ENCODE measurements around the gene SH3BP5.

Gene SH3BP5

DNA sequence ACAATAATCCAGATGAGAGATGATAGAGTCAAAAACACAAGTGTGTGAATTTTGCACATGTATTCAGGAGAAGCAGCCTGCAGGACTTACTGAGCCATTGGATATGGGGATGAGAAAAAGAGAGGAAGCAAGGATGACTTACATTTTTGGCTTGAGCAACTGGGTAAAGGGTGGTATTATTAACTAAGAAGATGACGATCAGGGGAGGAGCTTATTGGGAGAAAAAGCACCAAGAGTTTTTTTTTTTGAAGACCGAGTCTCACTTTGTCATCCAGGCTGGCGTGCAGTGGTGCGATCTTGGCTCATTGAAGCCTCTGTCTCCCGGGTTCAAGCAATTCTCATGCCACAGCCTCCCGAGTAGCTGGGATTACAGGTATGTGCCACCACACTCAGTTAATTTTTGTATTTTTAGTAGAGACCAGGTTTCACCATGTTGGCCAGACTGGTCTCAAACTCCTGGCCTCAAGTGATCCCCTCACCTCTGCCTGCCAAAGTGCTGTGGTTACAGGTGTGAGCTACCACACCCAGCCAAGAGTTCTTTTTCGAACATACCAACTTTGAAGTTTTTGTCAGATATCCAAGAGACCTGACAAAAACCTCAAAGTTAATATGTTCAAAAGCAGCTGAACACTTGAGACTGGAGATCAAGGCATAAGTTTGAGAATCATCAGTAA lies 14.8 kb upstream of the SH3BP5 start:
- FAIRE-seq, result no peak

DNA sequence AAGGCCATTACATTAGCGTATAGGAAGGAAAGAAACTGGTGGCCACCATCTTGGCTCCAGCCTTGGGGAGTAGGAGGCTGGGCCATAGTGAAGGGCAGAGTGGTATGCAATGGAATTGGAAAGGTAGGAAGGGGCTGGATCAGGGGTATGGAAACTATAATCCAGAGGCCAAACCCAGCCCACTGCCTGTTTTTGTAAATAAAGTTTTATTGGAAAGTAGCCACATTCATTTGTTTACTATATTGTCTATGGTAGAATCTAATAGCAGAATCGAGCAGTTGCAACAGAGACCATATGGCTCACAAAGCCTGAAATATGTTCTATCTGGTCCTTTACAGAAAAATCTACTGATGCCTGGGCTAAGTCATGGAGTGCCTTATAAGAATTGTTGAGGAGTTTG lies 14.1 kb upstream of the SH3BP5 start:
- no peak for FAIRE-seq

DNA sequence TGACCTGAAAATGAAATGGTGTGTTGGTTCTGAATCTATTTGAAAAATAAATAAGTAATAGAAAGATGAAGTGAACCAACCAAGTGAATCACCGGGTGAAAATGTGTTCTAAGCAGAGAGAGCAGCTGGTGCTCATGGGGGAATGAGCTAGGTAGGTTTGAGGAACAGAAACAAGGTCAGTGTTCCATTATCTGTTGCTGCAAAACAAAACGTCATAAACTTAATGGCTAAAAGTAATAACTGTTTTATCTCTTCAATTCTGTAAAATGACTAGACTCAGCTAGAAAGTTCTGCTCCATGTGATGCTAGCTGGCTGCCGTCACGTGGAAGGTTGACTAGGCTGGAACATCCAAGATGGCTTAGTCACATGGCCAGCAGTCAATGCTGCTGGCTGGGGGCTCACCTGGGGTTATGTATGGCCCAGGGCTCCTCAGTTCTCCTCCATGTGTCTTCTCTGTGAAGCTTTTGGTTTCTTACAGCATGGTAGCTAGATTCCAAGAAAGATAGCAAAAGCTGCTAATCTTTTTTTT lies 13.3 kb upstream of the SH3BP5 start:
- no peak for FAIRE-seq

DNA sequence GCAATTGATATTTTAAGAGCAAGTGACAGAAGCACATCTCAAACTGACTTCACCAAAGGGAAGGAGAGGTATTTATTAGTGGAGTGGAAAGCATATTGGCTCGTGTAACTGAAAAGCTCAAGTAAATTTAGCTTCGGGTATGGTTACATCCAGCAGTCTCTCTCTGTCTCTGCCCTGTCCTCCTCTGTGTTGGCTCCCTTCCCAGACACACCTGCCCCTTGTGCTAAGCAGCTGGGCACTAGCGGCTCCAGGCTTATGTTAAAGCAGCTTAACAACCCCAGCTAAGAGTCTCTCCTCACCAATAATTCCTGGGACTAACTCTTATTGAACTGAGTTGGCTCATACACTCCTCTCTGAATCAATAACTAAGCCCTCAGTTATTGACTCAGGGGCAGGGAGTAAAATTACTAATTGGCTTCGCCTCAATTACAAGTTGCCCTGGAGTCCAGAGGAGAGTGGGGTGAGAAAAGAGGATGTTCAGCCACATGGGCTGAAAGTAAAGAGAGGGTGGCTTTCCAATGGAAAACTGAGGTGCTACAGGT lies 12.8 kb upstream of the SH3BP5 start:
- no peak for FAIRE-seq

DNA sequence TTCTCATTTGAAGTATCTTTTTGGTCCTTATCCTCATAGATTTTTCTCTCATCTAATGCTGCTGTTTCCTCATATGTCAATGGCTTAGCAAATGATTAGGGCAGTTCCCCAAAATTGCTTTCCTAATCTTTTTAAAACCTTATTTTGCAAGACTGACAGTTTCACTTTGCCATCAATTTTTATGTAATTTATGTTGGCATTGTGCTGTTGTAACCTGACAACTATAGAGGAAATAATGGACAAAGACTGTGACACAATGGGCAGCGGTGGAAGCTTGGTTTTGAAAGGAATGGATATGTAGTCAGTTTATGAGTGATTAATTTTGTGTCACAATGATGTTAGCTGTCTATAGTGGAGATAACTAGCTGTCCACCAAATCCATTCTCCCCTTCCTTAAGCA lies 10.6 kb upstream of the SH3BP5 start:
- FAIRE-seq, result no peak

DNA sequence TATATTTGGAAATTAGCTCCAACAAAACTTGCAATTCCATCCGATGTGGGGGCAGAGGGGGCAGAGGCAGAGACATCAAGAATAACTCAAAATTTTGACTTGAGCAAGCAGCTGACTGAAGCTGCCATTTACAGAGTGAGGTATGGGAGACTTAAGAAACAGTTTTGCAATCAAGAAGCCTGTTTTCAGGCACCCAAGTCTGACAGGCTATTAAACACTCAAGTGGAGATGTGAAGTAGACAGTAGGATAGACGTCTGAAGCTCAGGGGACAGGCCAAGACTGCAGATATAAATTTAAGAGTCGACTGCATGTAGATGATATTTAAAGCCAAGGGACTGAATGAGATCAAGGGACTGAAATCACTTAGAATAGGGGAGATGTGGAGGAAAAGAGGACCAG lies 9.9 kb upstream of the SH3BP5 start:
- FAIRE-seq, result no peak

DNA sequence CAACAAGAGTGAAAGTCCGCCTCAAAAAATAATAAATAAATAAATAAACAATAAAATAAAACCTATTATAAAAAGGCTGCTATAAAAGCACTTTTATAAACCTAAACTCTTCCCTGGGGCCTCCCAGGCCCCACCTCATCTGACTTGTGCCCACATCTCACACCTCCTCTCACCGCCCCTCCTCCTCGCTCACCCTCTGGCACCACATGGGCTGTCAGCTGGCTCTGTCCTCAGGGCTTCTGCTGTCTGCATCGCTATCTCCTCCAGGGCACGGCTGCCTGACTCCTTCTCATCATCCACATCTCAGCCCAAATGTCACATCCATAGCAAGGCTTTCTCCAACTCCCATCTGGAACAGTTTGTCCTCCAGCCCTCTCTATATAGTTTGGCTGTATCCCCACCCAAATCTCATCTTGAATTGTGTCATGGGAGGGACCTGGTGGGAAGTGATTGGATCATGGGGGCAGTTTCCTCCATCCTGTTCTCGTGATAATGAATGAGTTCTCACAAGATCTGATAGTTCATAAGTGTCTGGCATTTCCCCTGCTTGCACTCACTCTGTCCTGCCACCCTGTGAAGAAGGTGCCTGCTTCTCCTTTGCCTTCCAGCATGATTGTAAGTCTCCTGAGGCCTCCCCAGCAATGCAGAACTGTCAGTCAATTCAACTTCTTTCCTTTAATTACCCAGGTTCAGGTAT lies 8.8 kb upstream of the SH3BP5 start:
- FAIRE-seq, result no peak

DNA sequence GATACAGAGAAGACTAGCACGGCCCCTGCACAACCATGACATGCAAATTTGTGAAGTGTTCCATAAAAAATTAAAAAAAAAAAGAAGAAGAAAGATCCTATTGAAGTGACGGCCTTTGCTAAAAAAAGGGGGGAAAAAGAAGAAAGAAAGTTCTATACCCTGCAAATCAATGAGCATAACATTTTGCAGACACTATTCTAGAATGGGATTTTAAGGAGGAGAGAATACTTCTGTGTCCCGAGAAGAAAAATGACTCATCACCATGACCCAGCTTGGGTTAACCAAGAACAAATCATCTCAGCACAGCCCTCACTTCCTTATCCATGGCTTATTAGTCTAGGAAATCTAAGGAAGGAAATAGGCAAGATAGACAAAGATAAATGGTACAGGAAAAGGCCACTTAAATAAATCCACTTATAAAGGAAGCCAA lies 7.4 kb upstream of the SH3BP5 start:
- FAIRE-seq, result no peak

DNA sequence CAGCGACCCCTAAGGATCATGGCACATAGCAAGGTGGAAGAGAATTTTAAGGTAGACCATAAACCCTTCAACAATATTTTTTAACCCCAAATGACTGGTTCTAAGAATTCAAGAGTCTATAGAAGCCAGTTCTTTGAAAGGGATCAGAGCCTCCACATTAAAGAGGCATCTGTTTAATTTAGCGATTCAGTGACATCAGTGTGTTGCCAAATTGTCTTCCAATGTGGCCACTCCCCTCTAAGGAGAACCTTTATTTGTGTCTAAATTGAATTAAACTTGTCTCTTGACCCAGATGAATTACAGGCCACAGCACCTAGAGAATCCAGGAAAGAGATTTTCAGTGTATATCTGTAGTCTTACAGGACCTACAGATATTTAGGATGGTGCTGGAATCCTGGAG lies 6.6 kb upstream of the SH3BP5 start:
- no peak for FAIRE-seq

DNA sequence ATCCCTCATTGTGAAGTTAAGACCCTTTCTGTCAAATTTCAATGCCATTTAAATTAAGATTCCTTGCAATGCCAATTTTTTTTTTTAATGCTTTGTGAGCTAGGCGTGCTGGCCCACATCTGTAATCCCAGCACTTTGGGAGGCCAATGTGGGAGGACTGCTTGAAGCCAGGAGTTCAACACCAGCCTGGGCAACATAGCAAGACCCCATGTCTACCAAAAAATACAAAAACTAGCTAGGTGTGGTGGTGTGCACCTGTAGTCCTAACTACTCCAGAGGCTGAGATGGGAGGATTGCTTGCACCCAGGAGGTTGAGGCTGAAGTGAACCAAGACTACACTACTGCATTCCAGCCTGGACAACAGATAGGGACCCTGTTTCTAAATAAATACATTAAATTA lies 5.6 kb upstream of the SH3BP5 start:
- no peak for FAIRE-seq

DNA sequence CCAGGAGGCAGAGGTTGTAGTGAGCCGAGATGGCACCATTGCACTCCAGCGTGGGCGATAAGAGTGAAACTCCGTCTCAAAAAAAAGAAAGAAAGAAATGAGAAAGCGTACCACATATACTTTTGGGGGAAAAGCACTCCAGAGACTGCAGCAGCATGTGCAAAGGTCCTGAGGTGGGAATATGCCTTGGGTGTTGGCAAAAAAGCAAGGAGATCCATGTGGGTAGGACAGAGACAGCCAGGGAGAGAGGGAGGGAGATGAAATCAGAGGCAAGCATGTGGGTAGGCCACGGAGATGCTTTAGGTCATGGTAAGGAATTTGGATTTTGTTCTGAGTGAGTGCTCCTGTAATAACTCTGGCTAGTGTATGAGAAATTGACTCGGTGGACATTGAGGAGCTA lies 3.7 kb upstream of the SH3BP5 start:
- no peak for FAIRE-seq

DNA sequence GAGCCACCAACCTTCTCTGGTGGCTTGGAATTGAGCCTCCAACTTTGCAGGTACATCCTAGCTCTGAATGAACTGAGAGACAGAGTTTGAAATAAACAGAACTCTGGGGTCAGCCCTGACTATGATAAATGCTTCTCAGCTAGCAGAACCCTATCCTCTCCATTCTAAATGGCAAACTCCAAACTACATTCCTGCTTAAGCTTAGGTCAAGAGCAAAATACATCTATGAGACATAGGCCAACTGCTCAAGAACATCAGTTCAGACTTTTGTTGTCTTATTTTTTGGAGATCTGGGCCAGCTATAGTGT lies 1.5 kb upstream of the SH3BP5 start:
- FAIRE-seq, result no peak

DNA sequence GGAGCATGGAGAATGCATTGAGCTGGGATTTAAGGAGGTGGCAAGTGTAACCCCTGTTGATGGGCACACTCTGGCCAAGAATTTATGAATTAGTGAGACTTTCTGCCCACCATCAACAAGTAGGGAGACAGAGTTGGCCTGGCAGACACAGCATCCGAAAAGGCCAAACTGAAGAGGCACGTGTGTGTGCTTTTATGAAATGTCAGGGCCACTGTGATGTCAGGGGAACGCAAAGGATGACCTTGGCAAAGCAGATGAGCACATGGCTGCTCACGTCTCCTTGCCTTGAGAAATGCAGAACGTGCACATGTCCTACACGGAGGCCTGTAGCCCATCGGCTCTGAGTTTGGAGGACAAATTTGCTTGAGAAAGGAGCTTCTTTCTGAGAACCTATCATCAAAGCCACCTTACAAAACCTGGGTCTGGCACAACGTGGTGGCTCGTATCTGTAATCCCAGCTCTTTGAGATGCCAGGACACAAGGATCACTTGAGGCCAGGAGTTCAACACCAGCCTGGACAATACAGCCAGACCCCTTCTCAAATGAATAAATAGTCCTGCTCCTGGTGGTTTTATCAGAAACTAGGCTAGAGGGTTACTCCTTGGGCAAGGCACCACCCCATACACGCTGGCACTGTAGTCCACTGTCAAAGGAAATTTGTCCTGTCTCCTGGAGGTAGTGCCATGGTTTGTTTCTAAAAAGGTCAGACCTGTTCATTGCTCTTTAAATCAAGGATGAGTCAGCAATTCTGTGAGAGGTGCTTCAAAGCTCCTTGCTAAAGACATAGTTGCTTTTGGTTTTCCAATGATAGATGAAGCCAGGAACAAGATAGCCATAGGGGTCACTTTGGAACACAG lies 941 bp upstream of the SH3BP5 start:
- FAIRE-seq, result no peak

DNA sequence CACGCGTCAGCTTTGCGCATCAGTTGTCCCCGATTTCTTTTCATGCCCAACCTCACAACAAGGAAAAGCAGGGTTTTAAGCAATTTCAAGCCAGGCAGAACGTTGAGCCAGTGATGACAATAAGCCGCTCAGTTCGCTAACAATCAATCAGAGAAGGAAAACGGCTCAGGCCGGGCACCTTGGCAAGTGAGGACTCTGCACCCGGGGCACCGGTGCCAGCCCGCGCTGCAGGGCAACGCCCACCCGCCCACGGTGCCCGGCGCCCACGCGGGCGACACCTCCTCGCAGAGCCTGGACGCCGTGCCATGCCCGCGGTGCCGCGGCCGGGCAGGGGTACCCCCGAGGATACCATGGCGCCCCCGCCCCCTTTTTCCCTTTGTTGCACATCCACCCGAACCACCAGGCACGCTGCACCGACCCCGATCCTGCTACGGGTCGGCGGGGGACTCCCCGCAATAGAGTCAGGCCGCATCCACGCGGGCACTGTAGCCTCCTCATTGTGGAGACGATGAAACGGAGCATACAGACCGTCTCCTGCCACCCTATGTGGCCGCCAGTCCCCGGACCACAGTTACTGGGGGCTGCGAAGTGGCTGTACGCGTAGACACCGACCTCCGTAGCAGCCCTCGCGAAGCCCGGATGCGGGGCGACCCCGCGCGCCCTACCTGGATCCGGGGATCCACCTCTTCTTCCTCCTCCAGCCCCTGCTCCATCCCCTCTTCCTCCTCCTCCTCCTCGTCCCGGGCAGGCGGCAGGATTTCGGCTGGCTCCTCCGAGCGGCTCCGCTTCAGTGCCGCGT lies 581 bp downstream of the SH3BP5 start:
- no peak for FAIRE-seq

DNA sequence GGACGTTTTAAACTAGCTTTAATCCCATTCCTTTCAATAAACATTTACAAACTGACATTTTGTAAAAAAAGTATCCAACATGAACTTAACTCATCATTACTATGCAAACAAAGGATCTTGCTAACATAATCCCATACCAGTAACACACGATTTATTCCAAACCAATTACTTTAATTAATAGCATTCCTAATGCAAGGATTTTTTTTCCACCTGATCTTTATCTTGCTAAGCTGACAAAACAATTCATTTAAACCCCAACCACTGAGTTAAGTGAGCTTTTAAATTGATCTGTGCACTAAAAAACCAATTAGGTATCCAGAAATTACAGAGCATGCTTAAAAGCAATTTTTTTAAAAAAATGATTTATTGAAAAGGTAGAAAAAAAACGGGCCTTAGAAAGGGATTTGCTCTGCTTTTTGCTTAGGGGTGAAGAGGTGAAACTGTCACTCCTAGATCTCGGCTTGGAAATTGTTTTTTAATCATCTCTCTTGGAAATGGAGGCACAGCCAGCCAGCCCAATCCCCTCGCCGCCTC lies 1.2 kb downstream of the SH3BP5 start:
- FAIRE-seq, result no peak

DNA sequence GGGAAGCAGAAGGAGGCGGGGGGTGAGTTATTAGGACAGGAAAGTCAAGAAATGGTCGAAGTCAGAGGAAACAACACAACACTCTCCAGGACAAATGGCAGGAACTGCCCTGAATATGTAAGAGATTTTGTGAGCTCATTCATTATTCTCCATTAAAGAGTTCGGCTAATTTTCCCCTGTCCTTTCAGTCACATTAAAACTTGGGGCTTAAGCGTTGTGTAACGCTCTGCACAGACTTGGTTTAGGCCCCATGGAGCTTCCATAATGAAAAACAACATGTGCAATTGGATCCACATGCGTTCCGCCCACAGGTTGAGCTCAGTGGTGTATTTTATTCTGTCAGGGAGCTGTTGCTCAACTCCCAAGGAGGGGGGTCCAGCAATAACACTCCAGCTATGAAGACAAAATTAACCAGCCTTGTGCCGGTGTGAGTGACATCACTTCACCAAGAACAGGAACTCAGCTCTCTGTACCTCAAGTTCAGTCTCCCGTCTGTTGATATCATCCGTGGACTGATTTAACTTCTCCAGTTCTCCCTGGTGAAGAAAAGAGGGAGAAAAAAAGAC lies 2.3 kb downstream of the SH3BP5 start:
- FAIRE-seq, result no peak

DNA sequence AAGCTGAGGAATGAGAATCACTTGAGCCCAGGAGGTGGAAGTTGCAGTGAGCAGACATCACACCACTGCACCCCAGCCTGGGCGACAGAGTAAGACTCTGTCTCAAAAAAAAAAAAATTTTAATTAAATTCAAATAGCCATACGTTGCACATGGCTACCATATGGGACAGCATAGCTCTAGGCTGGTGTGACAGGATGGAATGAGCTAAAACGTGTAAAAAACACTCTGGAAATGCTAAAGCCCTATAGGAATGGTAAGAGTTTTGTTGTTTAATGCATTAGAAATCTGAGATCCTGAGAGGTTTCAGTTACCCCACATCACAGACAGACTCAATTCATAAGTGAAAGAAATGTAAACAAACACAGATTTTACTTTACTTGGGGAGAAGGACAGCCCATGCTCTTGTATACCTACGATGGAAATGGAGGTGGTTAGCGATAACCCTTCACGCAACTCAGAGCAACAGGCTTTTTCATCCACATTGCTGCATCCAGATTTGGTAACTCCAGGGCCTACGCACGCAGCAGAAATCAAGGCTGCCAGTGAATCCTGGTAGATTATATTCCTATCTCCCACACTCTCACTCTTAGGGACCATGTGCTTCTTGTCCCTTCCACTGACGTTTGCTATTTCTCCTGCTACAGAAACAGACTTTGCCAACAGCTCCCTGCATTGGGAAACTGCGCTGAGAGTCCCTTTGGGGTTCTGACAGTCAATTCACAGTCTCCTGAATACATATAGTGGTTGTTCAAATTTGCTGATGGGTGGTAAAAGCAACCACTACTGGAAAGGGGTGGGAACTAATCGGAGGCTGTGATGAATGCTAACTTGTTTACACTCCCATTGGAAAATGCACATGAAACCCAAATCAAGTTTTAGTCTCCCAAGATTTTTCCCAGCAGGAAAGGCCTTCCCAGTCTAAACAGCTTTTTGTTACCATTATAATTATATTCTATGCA lies 3.1 kb downstream of the SH3BP5 start:
- FAIRE-seq, result no peak

DNA sequence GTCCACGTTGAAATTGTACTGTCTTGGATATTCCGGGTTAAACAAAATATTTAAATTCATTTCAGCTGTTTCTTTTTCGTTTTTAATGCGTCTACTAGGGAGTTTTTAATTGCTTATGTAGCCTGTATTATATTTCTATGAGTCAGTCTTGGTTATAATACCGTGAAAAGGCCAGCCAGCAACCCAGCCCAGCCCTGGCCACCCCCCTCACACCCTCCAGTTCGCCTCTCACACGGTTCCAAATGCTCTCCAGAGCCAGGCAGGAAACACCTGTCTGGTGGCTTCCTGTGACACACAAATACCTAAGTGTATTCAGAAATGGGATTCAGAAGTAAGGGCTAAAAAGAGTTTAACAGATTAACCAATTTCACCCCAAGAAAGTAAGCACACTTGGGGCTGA lies 4.4 kb downstream of the SH3BP5 start:
- FAIRE-seq, result no peak

DNA sequence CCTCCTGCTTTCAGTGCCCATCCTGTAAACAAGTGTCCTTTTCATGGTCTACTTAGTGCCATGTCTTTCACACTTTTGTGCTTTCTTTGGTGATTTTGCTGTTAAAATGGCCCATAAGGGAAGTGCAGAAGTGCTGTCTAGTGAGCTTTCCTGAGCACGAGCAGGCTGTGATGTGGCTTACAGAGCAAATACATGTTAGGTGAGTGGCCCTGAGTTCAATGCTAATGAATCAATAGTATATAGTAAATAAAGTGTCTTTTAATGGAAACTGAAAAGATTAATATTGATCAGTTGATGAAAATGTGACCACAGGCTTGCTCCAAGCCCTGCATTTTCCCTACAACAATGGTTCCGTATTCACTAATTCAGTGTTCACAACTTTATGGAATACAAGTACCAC lies 5.7 kb downstream of the SH3BP5 start:
- FAIRE-seq, result no peak

DNA sequence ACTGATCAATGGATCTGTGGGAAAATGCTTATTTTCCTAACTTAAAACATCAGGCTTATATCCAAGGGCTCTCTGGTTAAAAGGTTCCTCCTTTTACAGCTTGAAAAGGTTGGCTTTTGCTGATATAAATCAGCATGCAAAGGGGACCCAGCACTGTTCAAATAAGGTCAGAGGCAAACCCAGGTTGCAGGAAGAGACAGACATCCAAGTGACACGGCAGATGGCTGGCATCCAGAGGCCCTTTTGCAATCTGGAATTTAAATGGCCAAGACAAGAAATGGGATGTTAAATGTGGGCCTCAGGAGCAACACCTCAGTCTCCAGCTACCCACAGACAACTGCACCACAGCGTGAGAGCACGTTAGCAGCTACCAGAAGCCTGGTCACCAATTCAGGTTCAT lies 6.3 kb downstream of the SH3BP5 start:
- FAIRE-seq, result no peak

DNA sequence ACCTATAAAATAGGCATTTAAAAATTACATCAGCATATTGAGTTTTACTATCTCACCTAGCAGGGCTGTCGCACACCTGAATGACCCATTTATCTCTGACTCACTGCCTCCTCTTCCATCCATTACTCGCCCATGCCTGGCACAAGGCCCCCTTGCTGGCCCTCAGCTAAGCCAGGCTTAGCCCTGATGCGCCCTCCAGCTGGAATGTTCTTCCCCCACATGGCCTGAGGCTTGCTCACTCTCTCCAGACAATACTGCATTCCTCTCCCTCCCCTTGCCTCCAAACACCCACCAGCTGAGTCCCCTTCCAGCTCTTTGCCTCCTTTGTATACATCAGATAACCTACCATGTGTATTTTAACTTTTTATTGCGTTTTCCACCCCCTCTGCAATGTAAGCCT lies 7.2 kb downstream of the SH3BP5 start:
- no peak for FAIRE-seq

Data from G401.6 (cell line).